NCI-H2227 treated with DMSO at 0.1 percent for 48 hours (cell line): ENCODE results near the gene TMEM273.

Source experiments
- DNase-seq: peaks from one replicate; lab custom pipeline; 2025; lab: John Stamatoyannopoulos, UW

The TMEM273 gene

DNA sequence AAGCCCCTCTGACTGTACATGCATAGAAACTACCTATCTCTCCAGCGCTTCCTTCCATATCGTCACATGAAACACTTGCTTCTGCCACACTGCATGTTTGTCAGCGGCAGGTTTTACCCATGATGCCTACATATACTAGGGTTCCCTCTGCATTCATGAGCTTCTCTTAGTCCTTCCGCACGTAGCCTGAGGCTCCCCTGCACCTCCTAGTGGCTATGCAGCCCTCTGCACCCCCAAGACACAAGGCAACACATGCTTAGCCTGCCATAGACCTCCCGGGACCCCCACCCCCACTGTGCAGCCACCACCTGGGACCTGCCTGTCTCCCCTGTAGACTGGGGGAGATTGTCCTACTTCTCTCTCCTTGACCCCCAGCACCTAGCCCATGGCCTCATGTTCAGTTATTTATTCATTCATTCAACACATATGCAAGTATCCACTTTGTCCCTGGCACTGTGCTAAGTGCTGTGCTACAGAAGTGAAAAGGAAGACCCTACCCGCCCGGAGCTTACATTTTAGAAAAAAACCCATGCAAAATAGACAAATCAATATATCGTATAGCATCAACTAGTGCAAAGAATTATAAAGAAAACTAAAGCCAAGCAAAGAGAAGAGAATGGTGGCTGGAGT lies 23.5 kb downstream of the TMEM273 start:
- DNase-seq = no peak

GRCh38 chr10:49163741-49164140 lies 24.4 kb downstream of the TMEM273 start:
- DNase-seq = no peak

GRCh38 chr10:49162761-49163310 lies 25.4 kb downstream of the TMEM273 start:
- no peak for DNase-seq

DNA sequence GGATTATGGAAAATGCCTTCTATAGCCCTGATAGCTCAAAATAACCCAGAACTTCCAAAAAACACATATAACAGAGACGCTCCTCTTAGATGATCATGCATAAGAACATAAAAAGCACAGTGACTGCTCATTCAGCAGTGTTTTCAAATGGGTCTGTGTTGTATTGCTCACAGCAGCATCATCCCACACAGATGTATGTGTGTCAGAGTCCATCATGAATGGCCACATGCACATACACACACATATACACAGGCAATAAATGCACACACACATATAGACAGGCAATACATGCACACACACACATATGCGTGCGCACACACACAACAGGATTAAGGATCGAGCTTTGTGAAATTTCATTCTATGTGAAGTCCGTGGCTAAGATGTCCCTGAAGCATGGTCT lies 26.1 kb downstream of the TMEM273 start:
- no peak for DNase-seq

DNA sequence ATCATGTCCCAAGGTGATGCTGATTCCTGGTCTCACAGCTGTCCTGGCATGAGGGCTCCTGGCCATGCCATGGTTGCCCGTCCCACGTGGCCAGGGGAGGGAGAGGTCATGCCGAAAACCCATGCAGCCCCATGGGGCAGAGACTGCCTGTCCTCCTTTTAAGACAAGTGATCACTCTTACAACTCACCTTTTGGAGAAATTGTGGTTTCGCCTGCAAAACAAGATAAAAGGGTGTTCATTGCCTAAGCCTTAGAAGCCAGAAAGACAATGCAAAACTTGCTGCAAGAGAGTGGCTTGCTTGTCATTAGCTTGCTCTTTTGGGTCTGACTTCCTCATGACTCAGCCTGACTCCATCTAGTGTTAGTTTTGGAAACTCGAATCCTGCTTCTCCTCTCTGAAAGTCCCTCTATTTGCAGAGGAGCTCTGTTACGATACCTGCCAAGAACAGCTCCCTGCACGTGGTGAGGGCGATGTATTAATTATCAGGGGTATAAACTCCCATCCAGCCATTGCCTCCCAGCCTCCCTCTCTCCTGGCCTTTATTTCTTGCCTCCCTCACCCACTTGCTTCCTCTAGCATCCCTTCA lies 26.7 kb downstream of the TMEM273 start:
- DNase-seq = no peak

DNA sequence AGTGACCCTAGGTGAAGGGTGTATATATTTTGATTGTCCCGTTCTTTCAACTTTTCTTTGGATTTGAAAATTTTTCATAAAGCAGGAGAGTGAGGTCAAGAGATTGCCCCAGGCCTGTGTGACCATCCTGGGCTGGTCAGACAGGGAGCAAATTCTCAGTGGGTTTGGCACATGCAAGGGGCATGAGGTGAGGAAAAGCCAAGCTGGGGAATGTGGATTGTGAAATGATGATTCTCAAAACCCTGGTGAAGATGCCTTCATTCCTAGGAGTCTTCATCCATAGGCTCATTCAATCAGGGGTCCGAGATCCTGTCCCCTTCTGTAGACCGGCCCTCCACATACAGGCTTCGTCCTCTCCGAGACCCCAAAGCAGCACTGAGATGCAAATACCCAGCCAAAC lies 27.4 kb downstream of the TMEM273 start:
- no peak for DNase-seq

DNA sequence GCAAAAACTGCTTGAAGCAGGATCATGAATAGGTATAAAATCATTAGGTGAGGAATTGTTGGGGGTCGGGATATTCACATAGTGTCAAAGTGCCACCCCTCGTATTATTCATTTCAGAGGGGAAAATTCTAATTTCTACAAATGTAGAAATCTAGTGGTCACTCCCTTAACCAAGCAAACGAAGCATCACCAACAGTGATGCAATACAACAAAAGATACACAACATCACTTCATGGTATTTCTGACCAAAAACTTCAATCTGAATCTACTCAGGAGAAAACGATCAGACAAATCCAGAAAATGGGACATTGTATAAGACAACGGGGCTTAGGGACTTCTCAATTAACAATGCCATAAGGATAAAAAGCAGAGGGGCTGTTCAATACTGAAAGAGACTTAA lies 28.1 kb downstream of the TMEM273 start:
- DNase-seq = no peak

GRCh38 chr10:49158915-49159314 lies 29.3 kb downstream of the TMEM273 start:
- DNase-seq = no peak

DNA sequence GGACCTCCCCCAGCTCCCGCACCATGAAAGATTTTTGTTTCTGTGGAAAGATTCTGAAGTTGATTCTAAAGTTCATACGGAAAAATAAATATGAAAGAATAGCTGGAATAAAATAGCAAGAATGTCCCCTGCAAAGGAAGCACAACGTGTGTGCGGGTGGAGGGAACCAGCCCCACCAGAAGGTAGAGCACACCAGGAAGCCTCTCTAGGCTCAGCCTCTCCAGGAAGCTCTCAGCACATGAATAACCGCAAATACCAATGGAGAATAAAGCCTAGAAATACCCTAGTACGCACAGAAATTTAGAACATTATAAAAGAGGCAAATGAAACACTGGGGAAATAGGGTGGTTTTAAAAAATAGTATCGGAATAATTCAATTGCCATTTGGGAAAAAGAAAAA lies 29.8 kb downstream of the TMEM273 start:
- no peak for DNase-seq

- DNase-seq = no peak
Observed at GRCh38 chr10:49157229-49157628, 31.0 kb downstream of the TMEM273 start.

DNA sequence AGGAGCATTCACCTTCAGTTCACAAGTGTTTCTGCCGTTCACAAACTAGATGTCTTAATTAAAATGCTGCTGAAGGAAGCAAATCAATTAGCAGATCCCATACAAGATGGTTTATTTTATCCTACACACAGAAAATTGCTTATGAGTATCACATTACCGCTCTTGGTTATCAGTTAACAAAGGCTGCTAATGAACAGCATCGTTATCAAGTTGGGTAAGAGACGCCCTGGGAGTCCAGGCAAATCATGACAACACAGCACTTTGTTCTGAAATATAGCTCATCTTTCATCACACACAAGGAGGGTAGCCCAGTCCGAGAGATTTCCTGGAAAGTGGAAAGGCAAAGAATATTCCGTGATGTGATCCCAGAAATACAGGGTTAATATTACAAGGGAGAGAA lies 33.5 kb downstream of the TMEM273 start:
- no peak for DNase-seq

DNA sequence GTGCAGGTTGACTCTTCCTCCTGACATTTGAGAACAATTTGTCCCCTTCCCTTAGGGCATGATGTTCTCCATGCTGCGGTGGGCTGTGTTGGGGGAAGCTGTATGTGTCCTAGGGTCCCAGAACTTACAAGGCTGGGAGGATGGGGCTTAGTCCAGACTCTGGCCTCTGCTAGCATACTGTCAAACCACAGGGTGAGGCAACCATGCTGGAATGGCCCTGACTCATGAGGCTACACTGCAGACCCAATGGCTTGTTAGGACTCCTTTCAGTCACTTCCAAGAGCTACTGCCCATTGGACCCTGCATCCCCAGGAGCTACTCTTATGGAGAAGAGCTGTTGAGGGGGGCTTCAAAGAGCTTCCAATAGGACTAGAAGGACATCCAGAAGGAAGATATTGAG lies 34.2 kb downstream of the TMEM273 start:
- DNase-seq = no peak

GRCh38 chr10:49153115-49153514 lies 35.1 kb downstream of the TMEM273 start:
- DNase-seq = no peak

- no peak for DNase-seq
Observed at GRCh38 chr10:49152663-49153062, 35.5 kb downstream of the TMEM273 start.

- DNase-seq = no peak
Observed at GRCh38 chr10:49152037-49152436, 36.2 kb downstream of the TMEM273 start.

- DNase-seq = no peak
Observed at GRCh38 chr10:49151481-49151880, 36.7 kb downstream of the TMEM273 start.

DNA sequence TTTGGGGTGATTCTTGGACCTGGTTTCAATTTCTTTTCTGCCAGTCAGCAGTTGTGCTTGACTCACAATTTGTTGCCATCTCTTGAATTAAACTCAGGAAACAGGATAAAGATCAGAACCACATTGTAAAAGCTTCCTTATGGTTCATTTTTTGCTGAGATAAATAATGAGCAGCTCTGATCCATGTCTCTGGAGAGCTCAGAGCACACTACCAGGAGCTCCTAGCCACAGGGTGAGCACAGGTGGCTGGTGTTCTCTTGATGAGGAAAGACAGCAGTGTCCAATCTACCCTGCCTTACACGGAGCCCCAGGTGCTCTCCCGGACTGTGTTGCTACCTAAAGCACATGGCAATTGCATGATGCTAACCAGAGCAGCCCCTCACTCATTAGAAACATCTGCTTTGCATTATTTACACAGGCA lies 37.2 kb downstream of the TMEM273 start:
- no peak for DNase-seq

- DNase-seq = no peak
Observed at GRCh38 chr10:49150426-49150825, 37.8 kb downstream of the TMEM273 start.

GRCh38 chr10:49149881-49150280 lies 38.3 kb downstream of the TMEM273 start:
- no peak for DNase-seq

DNA sequence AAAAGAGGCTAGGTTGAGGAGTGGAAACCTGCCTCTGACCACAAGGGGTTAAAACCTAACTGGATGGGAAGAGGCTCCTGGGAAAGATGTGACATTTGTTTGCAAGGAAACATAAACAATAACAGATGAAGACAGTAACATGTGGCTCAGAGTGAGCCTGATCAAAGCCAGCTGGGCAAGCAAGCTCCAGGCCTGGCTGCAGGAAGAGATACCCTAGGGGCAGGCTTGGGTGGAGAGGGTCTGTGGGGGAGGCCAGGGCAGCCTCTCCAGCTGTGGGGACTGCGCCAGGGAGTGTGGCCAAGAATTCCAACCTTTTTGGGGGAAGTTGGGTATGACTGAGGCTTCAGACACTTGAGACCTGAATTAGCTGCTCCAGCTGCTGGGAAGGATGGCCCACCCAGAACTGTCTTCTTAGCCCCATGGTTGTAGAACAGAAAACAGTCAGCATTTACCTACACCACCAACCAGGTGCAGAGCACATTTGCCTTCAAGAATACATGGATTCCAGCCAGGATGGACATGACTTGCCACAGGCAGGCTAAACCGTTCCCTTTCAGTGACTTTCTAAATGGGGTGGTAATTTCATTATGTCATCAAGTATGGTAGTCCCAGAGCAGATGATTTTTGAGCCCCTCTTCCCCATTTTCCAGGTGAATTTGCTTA lies 44.0 kb downstream of the TMEM273 start:
- DNase-seq = no peak

GRCh38 chr10:49143249-49143648 lies 44.9 kb downstream of the TMEM273 start:
- DNase-seq = no peak

DNA sequence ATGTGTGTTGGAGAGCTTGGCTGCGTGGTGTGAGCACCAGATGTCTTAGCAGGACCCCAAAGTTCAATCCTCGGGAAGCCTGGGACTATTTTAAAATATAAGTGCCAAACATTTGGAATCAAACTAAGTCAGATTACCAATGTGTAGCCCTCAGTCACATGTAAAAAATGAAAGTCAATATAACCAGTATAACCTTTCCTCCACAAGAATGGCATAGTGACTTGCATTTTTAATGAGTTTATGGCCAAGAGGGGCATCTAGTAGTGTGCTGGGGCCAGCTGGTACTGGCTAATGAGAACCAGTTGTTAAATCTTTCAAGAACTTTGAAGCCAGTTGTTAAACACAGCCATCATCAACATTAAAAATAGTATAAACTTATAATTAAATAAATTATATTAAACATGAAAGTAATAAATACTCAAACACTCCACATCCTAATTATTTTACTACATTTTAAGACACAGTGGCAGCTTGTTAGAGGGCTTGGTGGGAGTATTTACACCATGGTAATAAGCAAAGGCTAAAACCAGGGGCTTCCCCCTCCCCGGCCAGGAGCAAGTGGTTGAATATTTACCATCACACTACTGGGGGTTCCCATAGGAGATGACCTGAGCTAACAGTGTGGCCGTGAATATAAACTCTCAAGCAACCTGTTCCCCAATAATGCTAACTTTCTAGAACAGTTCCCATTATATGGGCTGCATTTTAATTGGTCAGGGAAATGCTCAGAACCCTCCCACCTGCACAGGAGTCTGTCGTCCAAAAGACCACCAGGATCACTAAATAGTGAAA lies 46.5 kb downstream of the TMEM273 start:
- no peak for DNase-seq
